Epithelial cell of prostate (primary cell): Measurements from ENCODE around the gene TTC34.

Source experiments
- DNase-seq: peaks from one replicate; pipeline ENCODE4 v3.0.0-alpha.2; 2011; ENCODE audit warnings: low read depth, low spot score
- H3K27ac ChIP-seq: fragments of 450-650 bp; 2 replicates; pipeline ENCODE4 v1.5.1; 2017; ENCODE audit warnings: mild to moderate bottlenecking

Gene TTC34

GRCh38 chr1:2650967-2651645 is 150.4 kb downstream of the TTC34 start:
- no peak for DNase-seq
- no peak overlapping the region for H3K27ac ChIP-seq

- no peak for DNase-seq
- H3K27ac ChIP-seq, result no peak overlapping the region
Observed at GRCh38 chr1:2646837-2647236, 154.7 kb downstream of the TTC34 start.

- no peak overlapping the region for H3K27ac ChIP-seq
- DNase-seq, result no peak
Observed at GRCh38 chr1:2645776-2646175, 155.7 kb downstream of the TTC34 start.

- no peak for DNase-seq
- H3K27ac ChIP-seq, result no peak overlapping the region
Observed at GRCh38 chr1:2645143-2645542, 156.3 kb downstream of the TTC34 start.

- no peak for DNase-seq
- H3K27ac ChIP-seq, result no peak overlapping the region
Observed at GRCh38 chr1:2644591-2645101, 156.8 kb downstream of the TTC34 start.

GRCh38 chr1:2644171-2644570 is 157.3 kb downstream of the TTC34 start:
- DNase-seq, result no peak
- H3K27ac ChIP-seq, result no peak overlapping the region

- no peak for DNase-seq
- H3K27ac ChIP-seq, result no peak overlapping the region
Observed at GRCh38 chr1:2643414-2644077, 157.9 kb downstream of the TTC34 start.

GRCh38 chr1:2642560-2643413 is 158.7 kb downstream of the TTC34 start:
- H3K27ac ChIP-seq, result no peak overlapping the region
- no peak for DNase-seq

- no peak overlapping the region for H3K27ac ChIP-seq
- no peak for DNase-seq
Observed at GRCh38 chr1:2642131-2642559, 159.3 kb downstream of the TTC34 start.

GRCh38 chr1:2641381-2642130 is 159.9 kb downstream of the TTC34 start:
- no peak overlapping the region for H3K27ac ChIP-seq
- DNase-seq, result no peak

GRCh38 chr1:2640626-2641025 is 160.9 kb downstream of the TTC34 start:
- no peak for DNase-seq
- no peak overlapping the region for H3K27ac ChIP-seq

- H3K27ac ChIP-seq, result no peak overlapping the region
- DNase-seq, result no peak
Observed at GRCh38 chr1:2639607-2640521, 161.6 kb downstream of the TTC34 start.

GRCh38 chr1:2639203-2639602 is 162.3 kb downstream of the TTC34 start:
- H3K27ac ChIP-seq, result no peak overlapping the region
- DNase-seq, result no peak

- no peak overlapping the region for H3K27ac ChIP-seq
- no peak for DNase-seq
Observed at GRCh38 chr1:2638466-2639115, 162.9 kb downstream of the TTC34 start.

- no peak for DNase-seq
- H3K27ac ChIP-seq, result no peak overlapping the region
Observed at GRCh38 chr1:2637442-2638145, 163.9 kb downstream of the TTC34 start.

- DNase-seq, result no peak
- no peak overlapping the region for H3K27ac ChIP-seq
Observed at GRCh38 chr1:2636733-2637132, 164.8 kb downstream of the TTC34 start.

GRCh38 chr1:2635361-2636010 is 166.0 kb downstream of the TTC34 start:
- no peak for DNase-seq

More at GRCh38 chr1:2635361-2636010, 166.0 kb downstream of the TTC34 start:
- H3K27ac ChIP-seq, result no peak overlapping the region
